HepG2 (cell line): ENCODE results near the gene CALN1. TPM values are rescaled to one million over a fixed set of nuclear protein-coding genes. Genes with fewer than 3 reads are reported as not detected.

ENCODE experiments used
- ARID5B ChIP-seq: IDR thresholded peaks from 2 replicates; pipeline ENCODE4 v1.4.0; 2020; ENCODE audit warnings: mild to moderate bottlenecking, missing genetic modification reagents
- CBFB ChIP-seq: sonication (generic); formaldehyde crosslinking; IDR thresholded peaks from 2 replicates; pipeline ENCODE4 v1.4.0; 2020; ENCODE audit warnings: missing genetic modification reagents
- ELF3 ChIP-seq: IDR thresholded peaks from 2 replicates; pipeline ENCODE4 v1.6.1; 2016; ENCODE audit warnings: missing genetic modification reagents, missing compliant biosample characterization
- HNRNPLL ChIP-seq: fragments of 200-400 bp; formaldehyde crosslinking; IDR thresholded peaks from 2 replicates; pipeline ENCODE4 v1.6.1; 2017; ENCODE audit warnings: mild to moderate bottlenecking, low read depth, low read length; ENCODE audit not compliant: poor library complexity, severe bottlenecking
- KDM2A ChIP-seq: sonication (generic); formaldehyde crosslinking; IDR thresholded peaks from 2 replicates; pipeline ENCODE4 v1.4.0; 2020; ENCODE audit warnings: low read depth, missing genetic modification reagents, borderline replicate concordance
- MYPOP ChIP-seq: sonication (generic); formaldehyde crosslinking; IDR thresholded peaks from 2 replicates; pipeline ENCODE4 v1.8.1; 2023; ENCODE audit warnings: mild to moderate bottlenecking, moderate library complexity, missing genetic modification reagents
- NFE2 ChIP-seq: sonication (generic); formaldehyde crosslinking; IDR thresholded peaks from 2 replicates; pipeline ENCODE4 v1.4.0; 2020; ENCODE audit warnings: missing genetic modification reagents
- NFE2L2 ChIP-seq: fragments of 150-350 bp; IDR thresholded peaks from 2 replicates; pipeline ENCODE4 v1.6.1; 2014; ENCODE audit warnings: low read length
- RFXANK ChIP-seq: IDR thresholded peaks from 2 replicates; pipeline ENCODE4 v1.6.1; 2016
- RXRB ChIP-seq: IDR thresholded peaks from 2 replicates; pipeline ENCODE4 v1.6.1; 2016; ENCODE audit warnings: borderline replicate concordance, missing genetic modification reagents, missing compliant biosample characterization
- SP140L ChIP-seq: sonication (generic); formaldehyde crosslinking; IDR thresholded peaks from 2 replicates; pipeline ENCODE4 v1.4.0; 2020; ENCODE audit warnings: missing genetic modification reagents, borderline replicate concordance
- STAG1 ChIP-seq: sonication (generic); formaldehyde crosslinking; IDR thresholded peaks from 2 replicates; pipeline ENCODE4 v1.4.0; 2020; ENCODE audit warnings: missing genetic modification reagents
- TBP ChIP-seq: sonication (generic); formaldehyde crosslinking; IDR thresholded peaks from 2 replicates; pipeline ENCODE4 v1.5.0; 2020; ENCODE audit warnings: missing genetic modification reagents
- TEAD3 ChIP-seq: optimal IDR thresholded peaks from 2 replicates; pipeline ENCODE3; 2016; ENCODE audit warnings: borderline replicate concordance
- THAP7 ChIP-seq: sonication (generic); formaldehyde crosslinking; IDR thresholded peaks from 2 replicates; pipeline ENCODE4 v1.8.1; 2023; ENCODE audit warnings: mild to moderate bottlenecking, missing genetic modification reagents
- ZNF121 ChIP-seq: sonication (generic); formaldehyde crosslinking; IDR thresholded peaks from 2 replicates; pipeline ENCODE4 v1.5.0; 2020; ENCODE audit warnings: mild to moderate bottlenecking, missing genetic modification reagents
- ZNF263 ChIP-seq: sonication (generic); formaldehyde crosslinking; IDR thresholded peaks from 2 replicates; pipeline ENCODE4 v1.4.0; 2020; ENCODE audit warnings: missing genetic modification reagents
- ZNF430 ChIP-seq: sonication (generic); formaldehyde crosslinking; IDR thresholded peaks from 2 replicates; pipeline ENCODE4 v1.9.0; 2021; ENCODE audit warnings: mild to moderate bottlenecking, missing genetic modification reagents
- ZNF687 ChIP-seq: sonication (generic); formaldehyde crosslinking; IDR thresholded peaks from 2 replicates; pipeline ENCODE4 v1.5.1; 2020; ENCODE audit warnings: mild to moderate bottlenecking, missing genetic modification reagents, moderate library complexity
- ZNF766 ChIP-seq: sonication (generic); formaldehyde crosslinking; IDR thresholded peaks from 2 replicates; pipeline ENCODE4 v1.5.0; 2020; ENCODE audit warnings: missing genetic modification reagents, borderline replicate concordance
- ZNF850 ChIP-seq: sonication (generic); formaldehyde crosslinking; conservative IDR thresholded peaks from 2 replicates; pipeline ENCODE4 v1.9.0; 2021; ENCODE audit warnings: mild to moderate bottlenecking, missing genetic modification reagents
- polyA plus RNA-seq, 8 experiments: library from polyadenylated mRNA; depleted of rRNA in 3 of 8; stranded (reverse) in 7 of 8; unstranded in 1 of 8; fragments of >200 nt; fragmentation: Illumina TruSeq in 4 of 8; extraction: Trizol in 4 of 8; gene quantifications; 2 replicates each; pipeline versions ENCODE4 v1.2.1 to v1.2.3, GENCODE V29; 2011 to 2016; ENCODE audit warnings: low read depth in 4 of 8, missing spikeins in 1 of 8, mixed read lengths in 1 of 8; ENCODE audit not compliant: insufficient read depth in 1 of 8
- total RNA-seq, 5 experiments: library from RNA; depleted of rRNA; stranded (reverse); fragments of >200 nt; fragmentation: Illumina TruSeq; extraction: Trizol; gene quantifications; 2 replicates each; pipeline ENCODE4 v1.2.3, GENCODE V29; 2016; ENCODE audit warnings: low read depth in 1 of 5

CALN1 gene
- total and polyA plus RNA-seq, 2 of the 13 experiments (the other 11 are each of a cell fraction or from before 2014, with no cell fraction given), result not detected

- TF ChIP-seq STAG1 (CRISPR knock-in tag), result peak; percentile 95
- TF ChIP-seq MYPOP (CRISPR knock-in tag), result no peak
- no peak for TF ChIP-seq NFE2 (CRISPR knock-in tag)
- TF ChIP-seq ZNF263 (CRISPR knock-in tag), result peak; percentile 67
- TF ChIP-seq ZNF850, result no peak
- no peak for TF ChIP-seq THAP7
- no peak for TF ChIP-seq CBFB
- TF ChIP-seq KDM2A (CRISPR knock-in tag), result peak; percentile 71; the same call in 1 of the 2 replicates
- 0 out of 2 replicates have a peak, but pooled peaks have one; percentile 13 for TF ChIP-seq RXRB
- no peak for TF ChIP-seq ZNF430 (CRISPR knock-in tag)
- TF ChIP-seq ZNF766 (CRISPR knock-in tag), result no peak
- no peak for TF ChIP-seq SP140L (CRISPR knock-in tag)
- TF ChIP-seq ZNF121 (CRISPR knock-in tag), result peak; percentile 79
- no peak for TF ChIP-seq RFXANK (CRISPR knock-in tag)
- 0 out of 2 replicates have a peak, but pooled peaks have one; percentile 20 for TF ChIP-seq ELF3
- peak; percentile 36; the same call in 1 of the 2 replicates for TF ChIP-seq ARID5B (CRISPR knock-in tag)
- peak; percentile 35 for TF ChIP-seq HNRNPLL
- TF ChIP-seq TBP (CRISPR knock-in tag), result no peak
- no peak for TF ChIP-seq NFE2L2
- peak; percentile 27; the same call in 1 of the 2 replicates for TF ChIP-seq ZNF687 (CRISPR knock-in tag)
- TF ChIP-seq TEAD3 (CRISPR knock-in tag), result peak; percentile 20
Observed at GRCh38 chr7:71733107-71733870, 678.8 kb downstream of the CALN1 start (continued).
